ENCODE data around the gene ELF1.
"Not testable (repeated sequence)": the region's sequence is repeated elsewhere in the genome, so short reads cannot be mapped to it uniquely, and the experiment has no call there.

The ELF1 gene

GRCh38 chr13:41040584-41041334, 21.6 kb upstream of the ELF1 start:
- DNase-seq = no peak

GRCh38 chr13:41039746-41040145, 20.6 kb upstream of the ELF1 start:
- DNase-seq = no peak

- not testable (repeated sequence) for DNase-seq
Measured at GRCh38 chr13:41036557-41036956, 17.4 kb upstream of the ELF1 start.

GRCh38 chr13:41034881-41035280, 15.8 kb upstream of the ELF1 start:
- DNase-seq = no peak

- no peak for DNase-seq
Measured at GRCh38 chr13:41034382-41034781, 15.3 kb upstream of the ELF1 start.

- no peak for DNase-seq
Measured at GRCh38 chr13:41032691-41033376, 13.7 kb upstream of the ELF1 start.

- DNase-seq = no peak
Measured at GRCh38 chr13:41029629-41030028, 10.5 kb upstream of the ELF1 start.

GRCh38 chr13:41028051-41028450, 8.9 kb upstream of the ELF1 start:
- no peak for DNase-seq

- DNase-seq = no peak
Measured at GRCh38 chr13:41026788-41027187, 7.7 kb upstream of the ELF1 start.

- no peak for DNase-seq
Measured at GRCh38 chr13:41025518-41025917, 6.4 kb upstream of the ELF1 start.

GRCh38 chr13:41019578-41020347, 647 bp upstream of the ELF1 start:
- no peak for DNase-seq

- no peak for DNase-seq
Measured at GRCh38 chr13:41018602-41018948, 541 bp downstream of the ELF1 start.

- DNase-seq = no peak
Measured at GRCh38 chr13:41017817-41018601, 1.1 kb downstream of the ELF1 start.

- no peak for DNase-seq
Measured at GRCh38 chr13:41017159-41017558, 2.0 kb downstream of the ELF1 start.

- no peak for DNase-seq
Measured at GRCh38 chr13:41015920-41016319, 3.2 kb downstream of the ELF1 start.

- DNase-seq = no peak
Measured at GRCh38 chr13:41013835-41014234, 5.3 kb downstream of the ELF1 start.

GRCh38 chr13:41012536-41012935, 6.6 kb downstream of the ELF1 start:
- DNase-seq = no peak

GRCh38 chr13:41011382-41011956, 7.6 kb downstream of the ELF1 start:
- no peak for DNase-seq

- DNase-seq = no peak
Measured at GRCh38 chr13:41008349-41008980, 10.7 kb downstream of the ELF1 start.

- no peak for DNase-seq
Measured at GRCh38 chr13:41007744-41008128, 11.4 kb downstream of the ELF1 start.

- no peak for DNase-seq
Measured at GRCh38 chr13:41006978-41007743, 12.0 kb downstream of the ELF1 start.
